ENCODE data around the gene ZBBX. TPM values are rescaled to one million over a fixed set of nuclear protein-coding genes. Genes with fewer than 3 reads are reported as not detected.

ZBBX gene
- total and polyA plus RNA-seq, 10 of the 15 experiments (the other 5 are each of a cell fraction or from before 2014, with no cell fraction given), result 0.01 to 0.34 (median 0.17) TPM; not detected in 6

GRCh38 chr3:167287308-167287707 lies 92.8 kb downstream of the ZBBX start (continued):
- TF ChIP-seq NKRF (conservative IDR thresholded peaks at IDR 0.05), result no peak
- no peak for TF ChIP-seq E2F8 (IDR thresholded peaks at IDR 0.05; ENCODE audit: low read depth, partially characterized antibody)
- TF ChIP-seq ZNF24 (IDR thresholded peaks at IDR 0.05), result no peak
- no peak for TF ChIP-seq TAF1 (IDR thresholded peaks at IDR 0.05; ENCODE audit: borderline replicate concordance, low read depth, low read length)
- TF ChIP-seq RCOR1 (conservative IDR thresholded peaks at IDR 0.05; ENCODE audit: low read depth, low read length), result no peak
- no peak for TF ChIP-seq RAD51 (IDR thresholded peaks at IDR 0.05)
- TF ChIP-seq PAX8 (IDR thresholded peaks at IDR 0.05), result no peak
- no peak for TF ChIP-seq MYB (IDR thresholded peaks at IDR 0.05; ENCODE audit: borderline replicate concordance, low read depth, low read length)
